Measurements from ENCODE around the gene DNAH3.

Gene DNAH3

GRCh38 chr16:20968765-20969164 is 181.9 kb downstream of the DNAH3 start:
- Histone ChIP-seq H3K27ac (ENCODE audit: low read depth, low read length, poor library complexity, severe bottlenecking) (no peak overlapping the region), H3K9ac (ENCODE audit: low read length) (no peak overlapping the region), H3K36me3 (ENCODE audit: insufficient read depth, low read length) (no peaks in the 10 kb centered on the region), H2AFZ (ENCODE audit: low read length) (no peak overlapping the region), H3K79me2 (ENCODE audit: insufficient read depth, low read length) (no peaks in the 10 kb centered on the region), H3K27me3 (ENCODE audit: insufficient read depth, low read length) (0 out of 2 replicates have a peak, but pooled peaks cover 3% of the 10 kb centered on the region), H3F3A (ENCODE audit: insufficient read depth, low read length) (no peaks in the 10 kb centered on the region), H3K4me1 (ENCODE audit: insufficient read depth, low read length, severe bottlenecking) (no peaks in the 10 kb centered on the region), H3K9me3 (ENCODE audit: low read length) (no peaks in the 10 kb centered on the region), H3K4me2 (ENCODE audit: low read length) (no peak overlapping the region), H3K9me2 (ENCODE audit: low read depth, low read length) (no peaks in the 10 kb centered on the region), H3K4me3 (ENCODE audit: low read depth, low read length, poor library complexity, severe bottlenecking) (no peak overlapping the region), H4K20me1 (ENCODE audit: insufficient read depth, low read length) (no peaks in the 10 kb centered on the region)
- TF ChIP-seq, protein P1, sequence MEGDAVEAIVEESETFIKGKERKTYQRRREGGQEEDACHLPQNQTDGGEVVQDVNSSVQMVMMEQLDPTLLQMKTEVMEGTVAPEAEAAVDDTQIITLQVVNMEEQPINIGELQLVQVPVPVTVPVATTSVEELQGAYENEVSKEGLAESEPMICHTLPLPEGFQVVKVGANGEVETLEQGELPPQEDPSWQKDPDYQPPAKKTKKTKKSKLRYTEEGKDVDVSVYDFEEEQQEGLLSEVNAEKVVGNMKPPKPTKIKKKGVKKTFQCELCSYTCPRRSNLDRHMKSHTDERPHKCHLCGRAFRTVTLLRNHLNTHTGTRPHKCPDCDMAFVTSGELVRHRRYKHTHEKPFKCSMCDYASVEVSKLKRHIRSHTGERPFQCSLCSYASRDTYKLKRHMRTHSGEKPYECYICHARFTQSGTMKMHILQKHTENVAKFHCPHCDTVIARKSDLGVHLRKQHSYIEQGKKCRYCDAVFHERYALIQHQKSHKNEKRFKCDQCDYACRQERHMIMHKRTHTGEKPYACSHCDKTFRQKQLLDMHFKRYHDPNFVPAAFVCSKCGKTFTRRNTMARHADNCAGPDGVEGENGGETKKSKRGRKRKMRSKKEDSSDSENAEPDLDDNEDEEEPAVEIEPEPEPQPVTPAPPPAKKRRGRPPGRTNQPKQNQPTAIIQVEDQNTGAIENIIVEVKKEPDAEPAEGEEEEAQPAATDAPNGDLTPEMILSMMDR (IDR thresholded peaks at IDR 0.05; ENCODE audit: low read length): no peak
- TF ChIP-seq EZH2 (IDR thresholded peaks at IDR 0.05; ENCODE audit: borderline replicate concordance, low read length): no peak

DNA sequence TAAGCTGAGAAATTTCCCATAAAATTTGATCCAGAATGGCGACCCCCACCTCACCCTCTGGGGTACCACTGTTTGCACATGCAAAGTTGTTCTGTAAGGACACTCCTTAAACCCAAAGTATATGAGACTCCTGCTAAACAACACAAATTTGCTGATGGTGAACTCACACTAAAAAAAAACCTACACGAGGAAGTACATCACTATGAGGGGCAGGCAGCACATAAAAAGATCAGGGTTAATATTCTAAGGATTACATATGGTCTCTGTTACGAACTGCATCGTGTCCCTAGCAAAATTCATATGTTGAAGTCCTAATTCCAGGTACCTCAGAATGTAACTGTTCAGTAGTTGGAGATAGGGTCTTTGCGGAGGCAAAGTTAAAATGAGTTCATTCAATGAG is 189.7 kb downstream of the DNAH3 start:
- H3K4me3 ChIP-seq (ENCODE audit: low read depth, low read length, poor library complexity, severe bottlenecking): no peak overlapping the region
- no peaks in the 10 kb centered on the region for H3K9me2 ChIP-seq (ENCODE audit: low read depth, low read length)
- no peak overlapping the region for H3K27ac ChIP-seq (ENCODE audit: low read depth, low read length, poor library complexity, severe bottlenecking)
- no peaks in the 10 kb centered on the region for H3K36me3 ChIP-seq (ENCODE audit: insufficient read depth, low read length)
- H3K4me1 ChIP-seq (ENCODE audit: insufficient read depth, low read length, severe bottlenecking): no peaks in the 10 kb centered on the region
- no peak overlapping the region for H3K4me2 ChIP-seq (ENCODE audit: low read length)
- H3K9ac ChIP-seq (ENCODE audit: low read length): no peak overlapping the region
- H3K79me2 ChIP-seq (ENCODE audit: insufficient read depth, low read length): no peaks in the 10 kb centered on the region
- no peaks in the 10 kb centered on the region for H3K27me3 ChIP-seq (ENCODE audit: insufficient read depth, low read length)
- no peaks in the 10 kb centered on the region for H4K20me1 ChIP-seq (ENCODE audit: insufficient read depth, low read length)
- H3K9me3 ChIP-seq (ENCODE audit: low read length): no peaks in the 10 kb centered on the region
- no peak overlapping the region for H2AFZ ChIP-seq (ENCODE audit: low read length)
- H3F3A ChIP-seq (ENCODE audit: insufficient read depth, low read length): no peaks in the 10 kb centered on the region
- TF ChIP-seq EZH2 (IDR thresholded peaks at IDR 0.05; ENCODE audit: borderline replicate concordance, low read length): no peak
- TF ChIP-seq, protein P1 (IDR thresholded peaks at IDR 0.05; ENCODE audit: low read length): no peak

DNA sequence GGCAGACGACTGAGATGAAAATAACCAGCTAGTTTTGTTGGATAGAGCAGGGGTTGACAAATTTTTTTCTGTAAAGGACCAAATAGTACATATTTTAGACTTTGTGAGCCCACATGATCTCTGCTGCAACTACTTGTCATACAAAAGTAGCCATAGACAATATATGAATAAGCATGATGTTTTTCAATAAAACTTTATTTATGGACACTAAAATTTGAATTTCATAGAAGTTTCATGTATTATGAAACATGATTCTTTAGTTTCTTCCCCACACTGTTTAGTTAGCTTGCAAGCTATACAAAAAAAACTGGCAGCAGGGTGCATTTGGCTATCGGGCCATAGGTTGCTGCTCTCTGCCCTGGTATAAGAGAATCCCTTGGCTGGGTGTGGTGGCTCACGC is 193.5 kb downstream of the DNAH3 start:
- Histone ChIP-seq H3K79me2 (ENCODE audit: insufficient read depth, low read length) (no peaks in the 10 kb centered on the region), H3K9me3 (ENCODE audit: low read length) (no peaks in the 10 kb centered on the region), H3K4me2 (ENCODE audit: low read length) (no peak overlapping the region), H3K27me3 (ENCODE audit: insufficient read depth, low read length) (no peaks in the 10 kb centered on the region), H3F3A (ENCODE audit: insufficient read depth, low read length) (no peaks in the 10 kb centered on the region), H3K36me3 (ENCODE audit: insufficient read depth, low read length) (no peaks in the 10 kb centered on the region), H3K4me3 (ENCODE audit: low read depth, low read length, poor library complexity, severe bottlenecking) (no peak overlapping the region), H3K9me2 (ENCODE audit: low read depth, low read length) (no peaks in the 10 kb centered on the region), H2AFZ (ENCODE audit: low read length) (no peak overlapping the region), H3K9ac (ENCODE audit: low read length) (no peak overlapping the region), H3K4me1 (ENCODE audit: insufficient read depth, low read length, severe bottlenecking) (no peaks in the 10 kb centered on the region), H3K27ac (ENCODE audit: low read depth, low read length, poor library complexity, severe bottlenecking) (no peak overlapping the region), H4K20me1 (ENCODE audit: insufficient read depth, low read length) (no peaks in the 10 kb centered on the region)
- TF ChIP-seq, protein P1 (IDR thresholded peaks at IDR 0.05; ENCODE audit: low read length): no peak
- TF ChIP-seq EZH2 (IDR thresholded peaks at IDR 0.05; ENCODE audit: borderline replicate concordance, low read length): no peak

All from OCI-LY1 (cell line).